DOHH2 (cell line): ENCODE data around the gene ADM5.

ENCODE experiments used
- H3F3A ChIP-seq: fragments of 200-600 bp; sonication (generic), shearing (Covaris generic); 2 replicates; pipeline ENCODE4 v1.6.0; 2016; ENCODE audit warnings: antibody characterized with exemption, mild to moderate bottlenecking; ENCODE audit not compliant: control insufficient read depth, insufficient read depth
- H3K27ac ChIP-seq: fragments of 200-600 bp; sonication (generic); 2 replicates; pipeline ENCODE4 v1.5.1; 2014; ENCODE audit warnings: low read depth, mild to moderate bottlenecking, low read length, moderate library complexity
- H3K27me3 ChIP-seq: fragments of 200-600 bp; sonication (generic); 2 replicates; pipeline ENCODE4 v1.6.1; 2014; ENCODE audit warnings: mild to moderate bottlenecking, low read length, mixed read lengths; ENCODE audit not compliant: control insufficient read depth
- H3K36me3 ChIP-seq: fragments of 200-600 bp; sonication (generic); 2 replicates; pipeline ENCODE4 v1.6.1; 2014; ENCODE audit warnings: mild to moderate bottlenecking, low read length, moderate library complexity, mixed read lengths; ENCODE audit not compliant: control insufficient read depth
- H3K4me1 ChIP-seq: fragments of 200-600 bp; sonication (generic); 2 replicates; pipeline ENCODE4 v1.6.1; 2014; ENCODE audit warnings: mild to moderate bottlenecking, low read length, mixed read lengths; ENCODE audit not compliant: control insufficient read depth
- H3K4me2 ChIP-seq: fragments of 200-600 bp; sonication (generic); 2 replicates; pipeline ENCODE4 v1.6.0; 2014; ENCODE audit warnings: mild to moderate bottlenecking, low read length, moderate library complexity
- H3K4me3 ChIP-seq: fragments of 200-600 bp; sonication (generic); 2 replicates; pipeline ENCODE4 v1.5.1; 2014; ENCODE audit warnings: mild to moderate bottlenecking, low read length, mixed read lengths
- H3K79me2 ChIP-seq: fragments of 200-600 bp; sonication (generic); 2 replicates; pipeline ENCODE4 v1.6.1; 2014; ENCODE audit warnings: mild to moderate bottlenecking, low read length, mixed read lengths; ENCODE audit not compliant: control insufficient read depth
- H3K9me2 ChIP-seq: fragments of 200-600 bp; sonication (generic); replicated peaks from 2 replicates; pipeline ENCODE4 v1.6.1; 2014; ENCODE audit warnings: mild to moderate bottlenecking, low read length, mixed read lengths; ENCODE audit not compliant: control insufficient read depth
- H3K9me3 ChIP-seq: fragments of 200-600 bp; sonication (generic); 2 replicates; pipeline ENCODE4 v1.6.1; 2014; ENCODE audit warnings: antibody characterized with exemption, low read length, mixed read lengths; ENCODE audit not compliant: control insufficient read depth, insufficient read depth
- H4K20me1 ChIP-seq: fragments of 200-600 bp; sonication (generic); 2 replicates; pipeline ENCODE4 v1.6.0; 2014; ENCODE audit warnings: low read depth, mild to moderate bottlenecking, antibody characterized with exemption, low read length, moderate library complexity; ENCODE audit not compliant: control insufficient read depth, insufficient read depth
- EZH2phosphoT487 ChIP-seq: fragments of 200-600 bp; sonication (generic); IDR thresholded peaks from 2 replicates; pipeline ENCODE4 v1.6.1; 2017; ENCODE audit warnings: borderline replicate concordance, mild to moderate bottlenecking, antibody characterized with exemption, low read length, moderate library complexity, mixed read lengths
- TF ChIP-seq, protein P1 (sequence below): fragments of 200-600 bp; sonication (generic); IDR thresholded peaks from one replicate; pipeline ENCODE4 v1.5.1; 2014; ENCODE audit warnings: antibody characterized with exemption, mild to moderate bottlenecking, low read depth, low read length; ENCODE audit not compliant: poor library complexity, severe bottlenecking

Gene ADM5

GRCh38 chr19:49665036-49665350, 24.4 kb upstream of the ADM5 start:
- peak overlapping the region; percentile 89 for H3K27ac ChIP-seq
- H3K79me2 ChIP-seq = peaks cover 58% of the 10 kb centered on the region
- no peaks in the 10 kb centered on the region for H3K27me3 ChIP-seq
- H3K4me2 ChIP-seq = peak overlapping the region; percentile 83
- H3K4me3 ChIP-seq = peak overlapping the region; percentile 82
- peaks cover 9% of the 10 kb centered on the region for H3F3A ChIP-seq
- peaks cover 64% of the 10 kb centered on the region for H3K36me3 ChIP-seq
- peaks cover 4% of the 10 kb centered on the region for H4K20me1 ChIP-seq
- H3K9me3 ChIP-seq = no peaks in the 10 kb centered on the region
- H3K4me1 ChIP-seq = peaks cover 26% of the 10 kb centered on the region
- no peak for TF ChIP-seq EZH2phosphoT487
- TF ChIP-seq, protein P1, sequence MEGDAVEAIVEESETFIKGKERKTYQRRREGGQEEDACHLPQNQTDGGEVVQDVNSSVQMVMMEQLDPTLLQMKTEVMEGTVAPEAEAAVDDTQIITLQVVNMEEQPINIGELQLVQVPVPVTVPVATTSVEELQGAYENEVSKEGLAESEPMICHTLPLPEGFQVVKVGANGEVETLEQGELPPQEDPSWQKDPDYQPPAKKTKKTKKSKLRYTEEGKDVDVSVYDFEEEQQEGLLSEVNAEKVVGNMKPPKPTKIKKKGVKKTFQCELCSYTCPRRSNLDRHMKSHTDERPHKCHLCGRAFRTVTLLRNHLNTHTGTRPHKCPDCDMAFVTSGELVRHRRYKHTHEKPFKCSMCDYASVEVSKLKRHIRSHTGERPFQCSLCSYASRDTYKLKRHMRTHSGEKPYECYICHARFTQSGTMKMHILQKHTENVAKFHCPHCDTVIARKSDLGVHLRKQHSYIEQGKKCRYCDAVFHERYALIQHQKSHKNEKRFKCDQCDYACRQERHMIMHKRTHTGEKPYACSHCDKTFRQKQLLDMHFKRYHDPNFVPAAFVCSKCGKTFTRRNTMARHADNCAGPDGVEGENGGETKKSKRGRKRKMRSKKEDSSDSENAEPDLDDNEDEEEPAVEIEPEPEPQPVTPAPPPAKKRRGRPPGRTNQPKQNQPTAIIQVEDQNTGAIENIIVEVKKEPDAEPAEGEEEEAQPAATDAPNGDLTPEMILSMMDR = no peak
- H3K9me2 ChIP-seq = no peaks in the 10 kb centered on the region

GRCh38 chr19:49665351-49666119, 23.9 kb upstream of the ADM5 start, which contains the start of the genes BCL2L12 and IRF3:
TSS of gene BCL2L12 (plus strand) at chr19:49665933. CDS start at chr19:49666693, 760 bp downstream.
TSS of gene IRF3 (minus strand) at chr19:49665857. CDS start at chr19:49664838, 1,019 bp downstream.
- H3K4me1 ChIP-seq = peaks cover 26% of the 10 kb centered on the region
- H3K79me2 ChIP-seq = peaks cover 58% of the 10 kb centered on the region
- peak within 1 kb of the TSS; percentile 83 for H3K4me2 ChIP-seq
- peak within 1 kb of the TSS; percentile 89 for H3K27ac ChIP-seq
- peaks cover 64% of the 10 kb centered on the region for H3K36me3 ChIP-seq
- no peaks in the 10 kb centered on the region for H3K9me3 ChIP-seq
- no peak for TF ChIP-seq EZH2phosphoT487
- TF ChIP-seq, protein P1 = no peak
- H4K20me1 ChIP-seq = peaks cover 4% of the 10 kb centered on the region
- H3K9me2 ChIP-seq = no peaks in the 10 kb centered on the region
- H3K4me3 ChIP-seq = peak within 1 kb of the TSS; percentile 82
- no peaks in the 10 kb centered on the region for H3K27me3 ChIP-seq
- H3F3A ChIP-seq = peaks cover 5% of the 10 kb centered on the region

DNA sequence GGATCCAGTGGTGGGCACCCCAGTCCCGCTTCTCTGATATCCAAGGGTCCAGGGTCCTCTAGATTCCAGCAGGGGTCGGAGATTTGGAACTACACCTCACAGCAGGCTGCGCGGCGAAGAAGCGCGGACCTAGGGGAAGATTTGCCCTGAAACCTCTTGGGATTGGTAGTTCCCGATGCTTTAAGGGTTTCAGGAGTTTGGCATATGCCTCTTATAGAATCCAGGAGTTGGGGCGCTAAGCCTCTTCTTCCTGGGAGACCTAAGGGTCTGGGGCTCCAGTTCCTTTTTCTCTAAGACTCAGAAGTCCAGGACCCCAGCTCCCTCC, 23.3 kb upstream of the ADM5 start:
- peaks cover 62% of the 10 kb centered on the region for H3K36me3 ChIP-seq
- H3F3A ChIP-seq = peaks cover 5% of the 10 kb centered on the region
- no peaks in the 10 kb centered on the region for H3K9me2 ChIP-seq
- TF ChIP-seq, protein P1 = no peak
- TF ChIP-seq EZH2phosphoT487 = no peak
- H3K27me3 ChIP-seq = no peaks in the 10 kb centered on the region
- H3K4me3 ChIP-seq = peak overlapping the region; percentile 82
- H3K4me2 ChIP-seq = peak overlapping the region; percentile 83
- no peaks in the 10 kb centered on the region for H3K9me3 ChIP-seq
- peaks cover 26% of the 10 kb centered on the region for H3K4me1 ChIP-seq
- peak overlapping the region; percentile 89 for H3K27ac ChIP-seq
- H3K79me2 ChIP-seq = peaks cover 58% of the 10 kb centered on the region
- peaks cover 4% of the 10 kb centered on the region for H4K20me1 ChIP-seq
